ENCODE measurements around the gene ZSCAN2. TPM values are rescaled to one million over a fixed set of nuclear protein-coding genes. Genes with fewer than 3 reads are reported as not detected.
"Not testable (repeated sequence)": the region's sequence is repeated elsewhere in the genome, so short reads cannot be mapped to it uniquely, and the experiment has no call there.

The ZSCAN2 gene
- total RNA-seq, 5 donors from 2014 or later (not counting 1 experiment from before 2014, with no cell fraction given): 7.6 to 15.5 (median 12.5) TPM

DNA sequence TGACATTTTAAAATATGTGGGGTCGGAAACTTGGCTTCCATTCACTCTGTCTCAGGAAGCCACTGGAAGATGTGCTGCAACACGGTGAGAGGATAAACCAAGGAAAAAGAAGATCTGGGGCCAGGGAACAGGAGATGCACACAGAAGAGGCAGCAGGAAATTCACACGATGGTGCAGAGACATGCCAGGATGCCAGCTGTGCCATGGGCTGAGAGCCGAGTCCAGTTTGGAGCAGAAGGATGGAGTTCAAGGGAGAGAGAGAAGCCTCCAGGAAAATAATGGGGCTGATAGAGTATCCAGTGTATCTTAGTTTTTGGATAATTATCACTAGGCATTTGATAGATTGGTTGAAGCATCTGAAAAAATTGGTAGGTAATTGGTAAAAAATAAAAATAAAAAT is 16.9 kb upstream of the ZSCAN2 start:
- H3K4me1 ChIP-seq (ENCODE audit: control insufficient read depth in 1 of 2, extremely low read depth in 1 of 2, insufficient read depth in 2 of 2, low read length in 2 of 2); H3K36me3 Mint-ChIP-seq; H3K4me3 ChIP-seq (ENCODE audit: control insufficient read depth in 1 of 2, extremely low read depth in 1 of 2, low read length in 1 of 2); H3K27ac ChIP-seq (ENCODE audit: low read length); H3K9me3 ChIP-seq; H3K4me3 Mint-ChIP-seq; CTCF ChIA-PET; POLR2A ChIA-PET; H3K27me3 Mint-ChIP-seq; ATAC-seq (replicated peaks in 1 of 4); H3K36me3 ChIP-seq (ENCODE audit: control insufficient read depth in 2 of 2, extremely low read depth in 1 of 2, insufficient read depth in 1 of 2, low read length in 1 of 2); H3K9me3 Mint-ChIP-seq; DNase-seq; H3K27ac Mint-ChIP-seq; H3K27me3 ChIP-seq (replicated peaks in 1 of 2; ENCODE audit: control insufficient read depth in 2 of 2, extremely low read depth in 1 of 2, insufficient read depth in 2 of 2, low read length in 1 of 2): not testable (repeated sequence)
- WGBS (ENCODE audit: insufficient coverage): 81% methylated on average over 3 of the region's 4 CpGs
- peaks cover 0 to 12% (median 2%) of the 10 kb centered on the region in 3 donors for H3K4me1 Mint-ChIP-seq

DNA sequence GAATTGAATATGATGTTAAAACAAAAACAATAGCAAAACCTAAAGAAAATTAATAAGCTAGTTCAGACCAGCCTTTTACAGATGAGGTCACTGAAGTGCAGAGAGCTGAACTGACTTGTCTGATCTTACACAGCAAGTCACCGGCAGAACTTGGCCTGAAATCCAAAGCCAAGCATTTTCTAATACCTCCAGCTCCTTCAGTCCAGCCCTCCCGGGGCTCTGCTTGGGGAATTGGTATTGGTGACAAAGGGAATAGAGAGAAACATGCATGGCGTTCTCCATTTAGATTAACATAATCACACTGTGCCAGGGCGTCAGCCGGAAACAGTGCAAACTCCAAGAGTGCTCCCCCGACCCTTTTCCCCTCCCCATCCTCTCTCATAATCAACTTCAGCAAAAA is 14.1 kb upstream of the ZSCAN2 start:
- CTCF ChIA-PET: interaction anchor here (0.6 to 1.6 kb wide), 6 partner anchors 14 to 341 kb away, joined by 3 to 7 read pairs (median 4); partner anchors contain the start of genes NMB (in 1 of the 2) and WDR73 (in 1 of the 2)
- H3K4me3 Mint-ChIP-seq: no peak overlapping the region
- Histone ChIP-seq H3K4me1 (ENCODE audit: control insufficient read depth in 1 of 2, extremely low read depth in 1 of 2, insufficient read depth in 2 of 2, low read length in 2 of 2) (peaks cover 0 to 7% of the 10 kb centered on the region in 2 experiments), H3K36me3 (ENCODE audit: control insufficient read depth in 2 of 2, extremely low read depth in 1 of 2, insufficient read depth in 1 of 2, low read length in 1 of 2) (no peaks in the 10 kb centered on the region), H3K27ac (ENCODE audit: low read length) (no peak overlapping the region), H3K9me3 (no peaks in the 10 kb centered on the region), H3K27me3 (replicated peaks in 1 of 2; ENCODE audit: control insufficient read depth in 2 of 2, extremely low read depth in 1 of 2, insufficient read depth in 2 of 2, low read length in 1 of 2) (no peaks in the 10 kb centered on the region), H3K4me3 (ENCODE audit: control insufficient read depth in 1 of 2, extremely low read depth in 1 of 2, low read length in 1 of 2) (no peak overlapping the region)
- POLR2A ChIA-PET: interaction anchor here in 1 of 2 donors (0.5 to 0.6 kb wide), 2 partner anchors 339 to 823 kb away, joined by 3 to 4 read pairs; no protein-coding TSS in a partner anchor
- no CpG with 5 or more reads among the region's 6 CpGs for WGBS (ENCODE audit: insufficient coverage)
- peaks cover 0 to 4% (median 0%) of the 10 kb centered on the region in 3 donors for H3K9me3 Mint-ChIP-seq
- H3K27me3 Mint-ChIP-seq: peaks cover 4 to 5% of the 10 kb centered on the region in 2 donors
- no peak overlapping the region for H3K27ac Mint-ChIP-seq
- no peak for ATAC-seq (replicated peaks in 1 of 4)
- H3K36me3 Mint-ChIP-seq: no peaks in the 10 kb centered on the region
- DNase-seq: no peak
- peaks cover 0 to 12% (median 2%) of the 10 kb centered on the region in 3 donors for H3K4me1 Mint-ChIP-seq

DNA sequence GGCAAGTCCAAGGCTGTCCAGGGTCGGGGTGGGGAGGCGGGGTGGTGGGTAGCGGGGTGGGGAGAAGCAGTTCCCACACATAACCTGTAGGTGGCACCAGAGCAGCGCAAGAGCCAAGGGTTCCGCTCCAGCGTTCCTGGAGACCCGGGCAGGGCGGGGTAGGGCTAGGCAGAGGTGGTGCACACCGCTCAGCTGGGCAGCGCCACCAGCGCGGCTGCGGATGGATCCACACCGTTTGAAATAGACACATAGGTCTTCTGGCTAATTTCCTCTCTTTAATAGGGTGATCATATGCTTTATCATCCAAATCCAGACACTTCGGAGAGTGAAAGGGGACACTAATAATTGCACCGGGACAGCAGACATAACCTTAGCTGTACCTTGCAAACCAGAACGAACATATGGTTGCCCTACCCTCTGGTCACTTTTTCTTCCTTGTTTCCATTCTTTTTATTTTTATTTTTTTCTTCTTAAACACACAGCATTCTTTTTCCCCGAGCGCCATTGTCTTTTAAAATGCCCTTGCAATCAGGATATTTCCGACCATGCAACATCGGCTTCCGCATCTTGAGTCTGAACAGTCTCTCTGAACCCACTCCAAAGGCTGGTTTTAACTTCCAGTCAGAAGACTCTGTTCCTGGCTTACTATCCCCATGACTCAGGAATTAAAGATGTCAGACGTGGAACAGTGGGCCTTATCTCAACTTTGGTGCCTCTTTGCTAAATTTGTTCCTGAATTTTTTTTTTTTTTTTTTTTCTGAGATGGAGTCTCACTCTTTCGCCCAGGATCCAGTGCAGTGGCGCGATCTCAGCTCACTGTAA is 12.5 kb upstream of the ZSCAN2 start:
- Mint-ChIP-seq H3K9me3 (peaks cover 0 to under 1% (median 0%) of the 10 kb centered on the region in 3 donors), H3K27ac (no peak overlapping the region), H3K4me3 (peak overlapping the region in 2 of 3 donors; percentile 39 to 42), H3K36me3 (no peaks in the 10 kb centered on the region), H3K4me1 (peaks cover 0 to 5% (median 2%) of the 10 kb centered on the region in 3 donors), H3K27me3 (peaks cover 4 to 5% of the 10 kb centered on the region in 2 donors)
- H3K4me3 ChIP-seq (ENCODE audit: control insufficient read depth in 1 of 2, extremely low read depth in 1 of 2, low read length in 1 of 2): no peak overlapping the region
- H3K36me3 ChIP-seq (ENCODE audit: control insufficient read depth in 2 of 2, extremely low read depth in 1 of 2, insufficient read depth in 1 of 2, low read length in 1 of 2): no peaks in the 10 kb centered on the region
- peaks cover 0 to 7% of the 10 kb centered on the region in 2 experiments for H3K4me1 ChIP-seq (ENCODE audit: control insufficient read depth in 1 of 2, extremely low read depth in 1 of 2, insufficient read depth in 2 of 2, low read length in 2 of 2)
- ATAC-seq (replicated peaks in 1 of 4) (peak; percentile 99 to 100 (median 100)), DNase-seq (peak; percentile 66 to 90 (median 78))
- CTCF ChIA-PET: interaction anchor here (0.5 to 2.1 kb wide), 25 partner anchors 10 to 1119 kb away, joined by 3 to 11 read pairs (median 4); partner anchors contain the start of gene WDR73 (in 1 of the 2)
- H3K27ac ChIP-seq (ENCODE audit: low read length): no peak overlapping the region
- no peaks in the 10 kb centered on the region for H3K27me3 ChIP-seq (replicated peaks in 1 of 2; ENCODE audit: control insufficient read depth in 2 of 2, extremely low read depth in 1 of 2, insufficient read depth in 2 of 2, low read length in 1 of 2)
- H3K9me3 ChIP-seq: no peaks in the 10 kb centered on the region
- POLR2A ChIA-PET: interaction anchor here (0.6 to 0.7 kb wide), 2 partner anchors 216 to 244 kb away, joined by 4 to 9 read pairs; no protein-coding TSS in a partner anchor
- WGBS (ENCODE audit: insufficient coverage): 51% methylated on average over 14 of the region's 26 CpGs

DNA sequence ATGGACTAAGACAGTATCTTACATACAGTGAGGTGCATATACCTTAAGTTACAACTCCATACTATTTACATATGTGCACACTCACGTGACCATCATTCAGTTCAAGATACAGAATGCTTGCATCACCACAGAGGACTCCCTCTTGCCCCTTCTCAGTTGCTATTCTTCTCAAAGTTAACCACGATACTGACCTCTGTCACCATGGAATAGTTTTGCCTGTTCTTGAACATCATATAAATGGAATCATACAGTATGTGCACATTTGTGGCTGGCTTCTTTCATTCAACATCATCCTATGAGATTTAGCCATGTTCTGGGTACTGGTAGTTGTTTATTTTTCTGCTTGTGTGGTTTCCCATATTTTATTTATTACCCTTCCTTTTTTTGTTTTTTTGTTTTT is 10.4 kb upstream of the ZSCAN2 start:
- ChIA-PET POLR2A (no interaction called here), CTCF (interaction anchor here (1.2 to 1.5 kb wide), 2 partner anchors 15 to 335 kb away, joined by 3 read pairs; no protein-coding TSS in a partner anchor)
- Histone ChIP-seq H3K4me1 (ENCODE audit: control insufficient read depth in 1 of 2, extremely low read depth in 1 of 2, insufficient read depth in 2 of 2, low read length in 2 of 2) (peaks cover 0 to 10% of the 10 kb centered on the region in 2 experiments), H3K27ac (ENCODE audit: low read length) (no peak overlapping the region), H3K27me3 (replicated peaks in 1 of 2; ENCODE audit: control insufficient read depth in 2 of 2, extremely low read depth in 1 of 2, insufficient read depth in 2 of 2, low read length in 1 of 2) (no peaks in the 10 kb centered on the region), H3K9me3 (no peaks in the 10 kb centered on the region), H3K36me3 (ENCODE audit: control insufficient read depth in 2 of 2, extremely low read depth in 1 of 2, insufficient read depth in 1 of 2, low read length in 1 of 2) (no peaks in the 10 kb centered on the region), H3K4me3 (ENCODE audit: control insufficient read depth in 1 of 2, extremely low read depth in 1 of 2, low read length in 1 of 2) (no peak overlapping the region)
- peaks cover 0 to 4% (median 0%) of the 10 kb centered on the region in 3 donors for H3K9me3 Mint-ChIP-seq
- peaks cover 11 to 15% (median 12%) of the 10 kb centered on the region in 3 donors for H3K4me1 Mint-ChIP-seq
- WGBS (ENCODE audit: insufficient coverage): 89% methylated on average over 1 of the region's 2 CpGs
- peaks cover 4 to 5% of the 10 kb centered on the region in 2 donors for H3K27me3 Mint-ChIP-seq
- no peaks in the 10 kb centered on the region for H3K36me3 Mint-ChIP-seq
- DNase-seq: no peak
- H3K27ac Mint-ChIP-seq: no peak overlapping the region
- H3K4me3 Mint-ChIP-seq: no peak overlapping the region
- ATAC-seq (replicated peaks in 1 of 4): no peak

DNA sequence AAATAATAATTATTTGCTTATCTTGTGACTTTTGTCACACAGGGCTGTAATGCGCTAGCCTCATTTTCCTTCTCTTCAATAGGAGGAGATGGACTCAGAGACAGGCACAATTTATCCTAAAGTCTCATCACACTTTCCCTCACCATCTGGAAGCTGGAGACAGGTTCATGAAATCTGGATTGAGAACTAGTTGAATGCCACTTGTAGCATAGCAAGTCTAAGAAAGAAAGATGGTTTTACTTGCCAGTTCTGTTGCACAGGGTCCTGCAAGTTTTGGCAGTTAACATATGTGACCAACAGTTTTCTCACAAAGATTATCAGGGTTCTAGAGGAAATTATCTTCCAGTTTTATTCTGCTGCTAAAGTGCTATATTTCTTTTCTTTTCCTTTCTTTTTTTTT is 9.0 kb upstream of the ZSCAN2 start:
- H3K4me3 ChIP-seq (ENCODE audit: control insufficient read depth in 1 of 2, extremely low read depth in 1 of 2, low read length in 1 of 2): no peak overlapping the region
- H3K9me3 Mint-ChIP-seq: peaks cover 0 to 4% (median 0%) of the 10 kb centered on the region in 3 donors
- H3K36me3 ChIP-seq (ENCODE audit: control insufficient read depth in 2 of 2, extremely low read depth in 1 of 2, insufficient read depth in 1 of 2, low read length in 1 of 2): no peaks in the 10 kb centered on the region
- no peak for ATAC-seq (replicated peaks in 1 of 4)
- no CpG with 5 or more reads among the region's 1 CpG for WGBS (ENCODE audit: insufficient coverage)
- CTCF ChIA-PET: interaction anchor here in 1 of 2 donors (0.9 to 1.2 kb wide), 2 partner anchors 10 to 336 kb away, joined by 3 to 4 read pairs; no protein-coding TSS in a partner anchor
- no peak overlapping the region for H3K4me3 Mint-ChIP-seq
- H3K36me3 Mint-ChIP-seq: no peaks in the 10 kb centered on the region
- H3K4me1 ChIP-seq (ENCODE audit: control insufficient read depth in 1 of 2, extremely low read depth in 1 of 2, insufficient read depth in 2 of 2, low read length in 2 of 2): peaks cover 0 to 10% of the 10 kb centered on the region in 2 experiments
- no peak for DNase-seq
- H3K27me3 ChIP-seq (replicated peaks in 1 of 2; ENCODE audit: control insufficient read depth in 2 of 2, extremely low read depth in 1 of 2, insufficient read depth in 2 of 2, low read length in 1 of 2): no peaks in the 10 kb centered on the region
- no peaks in the 10 kb centered on the region for H3K9me3 ChIP-seq
- no peaks in the 10 kb centered on the region for H3K27me3 Mint-ChIP-seq
- peaks cover 11 to 17% (median 15%) of the 10 kb centered on the region in 3 donors for H3K4me1 Mint-ChIP-seq
- POLR2A ChIA-PET: no interaction called here
- no peak overlapping the region for H3K27ac Mint-ChIP-seq
- H3K27ac ChIP-seq (ENCODE audit: low read length): no peak overlapping the region

DNA sequence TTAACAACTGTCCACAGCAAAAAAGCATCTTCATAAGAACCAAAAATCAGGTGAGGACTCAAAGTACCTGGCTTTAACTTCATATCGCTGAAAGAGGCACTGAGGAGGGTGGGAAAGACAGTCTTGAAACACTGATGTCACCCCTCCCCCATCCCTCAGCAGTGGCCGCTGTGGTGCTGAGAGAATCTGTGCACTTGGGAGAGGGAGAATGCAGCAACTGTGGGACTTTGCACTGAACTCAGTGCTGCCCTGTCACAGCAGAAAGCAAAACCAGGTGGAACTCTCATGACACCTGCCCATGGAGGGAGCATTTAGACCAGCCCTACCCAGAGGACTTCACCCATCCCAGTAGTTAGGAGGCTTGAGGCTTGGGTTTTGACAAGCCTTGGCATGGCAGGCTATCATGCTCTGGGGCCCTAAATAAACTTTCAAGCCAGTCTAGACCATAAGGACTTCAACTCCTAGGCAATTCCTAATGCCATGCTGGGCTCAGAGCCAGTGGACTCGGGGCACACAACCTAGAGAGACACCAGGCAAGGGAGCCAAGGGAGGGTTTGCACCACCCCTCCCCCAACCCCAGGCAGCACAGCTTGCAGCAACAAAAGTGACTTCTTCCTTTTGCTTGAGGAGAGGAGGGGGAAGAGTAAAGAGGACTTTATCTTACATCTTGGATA is 6.1 kb upstream of the ZSCAN2 start:
- Histone ChIP-seq H3K27me3 (replicated peaks in 1 of 2; ENCODE audit: control insufficient read depth in 2 of 2, extremely low read depth in 1 of 2, insufficient read depth in 2 of 2, low read length in 1 of 2) (no peaks in the 10 kb centered on the region), H3K4me1 (ENCODE audit: control insufficient read depth in 1 of 2, extremely low read depth in 1 of 2, insufficient read depth in 2 of 2, low read length in 2 of 2) (peaks cover 17 to 22% of the 10 kb centered on the region in 2 experiments), H3K4me3 (ENCODE audit: control insufficient read depth in 1 of 2, extremely low read depth in 1 of 2, low read length in 1 of 2) (no peak overlapping the region), H3K36me3 (ENCODE audit: control insufficient read depth in 2 of 2, extremely low read depth in 1 of 2, insufficient read depth in 1 of 2, low read length in 1 of 2) (no peaks in the 10 kb centered on the region), H3K9me3 (no peaks in the 10 kb centered on the region), H3K27ac (ENCODE audit: low read length) (no peak overlapping the region)
- no peaks in the 10 kb centered on the region for H3K36me3 Mint-ChIP-seq
- DNase-seq (no peak), ATAC-seq (replicated peaks in 1 of 4) (no peak)
- peaks cover 0 to 4% (median 0%) of the 10 kb centered on the region in 3 donors for H3K9me3 Mint-ChIP-seq
- CTCF ChIA-PET: no interaction called here
- POLR2A ChIA-PET: no interaction called here
- H3K4me1 Mint-ChIP-seq: peaks cover 39 to 44% (median 41%) of the 10 kb centered on the region in 3 donors
- no peaks in the 10 kb centered on the region for H3K27me3 Mint-ChIP-seq
- H3K27ac Mint-ChIP-seq: no peak overlapping the region
- no CpG with 5 or more reads among the region's 3 CpGs for whole genome bisulfite sequencing (ENCODE audit: insufficient coverage)
- no peak overlapping the region for H3K4me3 Mint-ChIP-seq

All from T-cell (primary cell).